Sciatic nerve (tissue), 2 donors: Measurements from ENCODE around the gene DCHS2. TPM values are rescaled to one million over a fixed set of nuclear protein-coding genes. Genes with fewer than 3 reads are reported as not detected.

Experiments
- ATAC-seq: fragments of 200-7000 bp; cut with Tn5 transposase; one replicate; pipeline ENCODE4 v1.9.1; 2020; ENCODE audit warnings: mild to moderate bottlenecking, moderate library complexity
- DNase-seq: peaks from one replicate; pipeline ENCODE4 v3.0.0-alpha.2; 2020; ENCODE audit warnings: low spot score
- intact Hi-C: fragments of 100-400 bp; cut with DNase I; formaldehyde crosslinking; loops from one replicate; pipeline ENCODE4 v1.14.2; 2022
- total RNA-seq: library from RNA; stranded (reverse); fragmentation: NEBNext Ultra II Directional; extraction: Animal tissue kit (Norgen Biotek cat#: 25700); gene quantifications from one replicate; pipeline ENCODE4 v1.2.1, GENCODE V29; 2021
- donor health status: DM: no; HTN: no; CAD: no.
- donor health status: DM: no; HTN: no; CAD: no.

The DCHS2 gene
- total RNA-seq, 1 donor from 2014 or later = not detected

DNA sequence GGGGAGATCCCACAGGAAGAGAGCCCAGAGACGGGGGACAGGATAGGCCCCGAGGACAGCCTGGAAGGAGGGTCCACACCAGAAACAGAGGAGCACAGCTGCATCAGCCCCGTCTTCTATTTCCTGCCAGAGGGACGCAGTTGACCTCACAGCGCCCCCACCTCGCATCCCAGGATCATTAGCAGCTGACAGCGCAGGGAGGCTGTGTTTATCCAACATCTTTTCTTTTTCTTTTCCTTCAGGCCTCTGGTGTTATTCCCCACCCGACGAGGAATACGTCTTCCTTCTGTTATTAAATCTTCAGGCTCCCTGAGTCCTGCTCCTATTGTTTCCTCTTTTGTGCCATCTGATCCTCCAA is 75.4 kb downstream of the DCHS2 start:
- ATAC-seq (peak; percentile 17), DNase-seq (no peak)
- intact Hi-C loops = no loop called here

DNA sequence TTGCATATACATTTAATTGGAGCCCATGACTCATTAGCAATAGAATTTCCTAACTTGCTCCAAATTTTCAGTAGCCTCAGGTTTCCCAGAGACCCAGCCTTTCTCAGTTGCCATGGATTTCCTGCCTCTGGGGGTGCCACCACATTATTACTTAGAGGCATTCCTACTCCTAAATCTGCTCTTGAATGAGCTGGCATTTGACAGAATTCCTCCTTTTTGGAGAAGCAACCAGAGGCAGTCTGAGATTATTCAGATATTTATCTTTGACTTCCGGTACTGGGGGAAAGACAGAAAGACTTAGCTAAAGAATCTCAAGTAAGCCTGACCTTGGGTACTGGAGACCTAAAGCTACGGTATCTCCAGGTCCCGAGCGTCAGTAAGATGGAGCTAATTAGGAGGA is 76.3 kb downstream of the DCHS2 start:
- intact Hi-C loops = no loop called here
- DNase-seq (no peak), ATAC-seq (no peak)

DNA sequence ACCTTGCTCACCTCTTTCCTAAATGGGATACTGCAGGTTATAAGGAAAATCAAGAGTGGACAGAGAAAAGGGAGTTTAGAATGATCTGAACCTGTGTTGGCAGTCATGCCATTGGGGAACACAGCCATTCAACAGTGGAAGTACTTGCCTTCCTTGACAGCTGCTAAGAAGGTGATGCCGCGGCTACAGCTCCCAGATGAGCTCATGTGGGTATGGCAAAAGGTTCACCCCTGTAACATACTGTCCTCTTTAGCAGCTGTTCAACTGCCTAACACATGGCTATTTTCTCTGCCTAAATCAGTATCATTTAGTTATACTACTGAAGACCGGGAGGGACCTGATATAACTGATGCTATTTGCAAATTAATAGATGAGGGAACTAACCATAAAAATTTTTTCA is 76.8 kb downstream of the DCHS2 start:
- intact Hi-C loops = no loop called here
- no peak for DNase-seq
- no peak for ATAC-seq

DNA sequence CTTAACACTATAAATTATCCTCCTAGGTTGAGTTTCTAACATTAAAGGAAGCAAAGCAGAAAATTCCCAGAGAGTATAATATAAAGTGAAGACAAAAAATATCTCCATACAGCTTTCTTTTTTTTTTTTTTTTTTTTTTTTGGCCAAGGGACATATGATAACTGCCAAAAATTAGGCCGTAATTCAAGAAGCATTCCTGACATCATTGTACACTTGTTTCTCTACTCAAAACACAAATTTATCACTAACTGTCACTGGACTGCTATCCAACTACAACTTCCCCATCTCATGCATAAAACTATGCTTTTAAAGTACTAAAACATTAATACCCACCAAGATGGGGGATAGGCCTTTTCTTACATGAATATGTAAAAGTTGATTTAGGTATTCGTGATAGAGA is 77.2 kb downstream of the DCHS2 start:
- ATAC-seq (no peak), DNase-seq (no peak)
- intact Hi-C loops = no loop called here

DNA sequence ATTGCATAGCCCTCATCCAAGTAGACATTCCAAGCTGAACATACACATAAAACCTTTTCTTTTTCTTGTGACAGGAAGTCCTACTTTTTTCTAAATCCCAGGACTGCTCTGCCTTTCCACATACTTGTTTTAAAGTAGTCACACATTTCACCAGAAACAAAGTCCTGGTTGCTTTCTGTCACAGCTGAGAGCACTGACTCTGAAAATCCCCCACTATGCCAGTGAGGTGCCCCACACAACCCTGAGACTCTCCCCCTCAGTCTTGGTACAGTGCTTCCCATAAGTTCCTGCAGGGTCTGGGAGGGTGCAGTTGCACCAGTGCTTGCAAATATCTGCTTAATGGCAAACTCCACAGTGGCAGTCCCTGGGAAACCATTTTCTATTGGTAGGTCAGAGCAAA is 84.2 kb downstream of the DCHS2 start:
- intact Hi-C loops = no loop called here
- no peak for DNase-seq
- ATAC-seq = no peak

DNA sequence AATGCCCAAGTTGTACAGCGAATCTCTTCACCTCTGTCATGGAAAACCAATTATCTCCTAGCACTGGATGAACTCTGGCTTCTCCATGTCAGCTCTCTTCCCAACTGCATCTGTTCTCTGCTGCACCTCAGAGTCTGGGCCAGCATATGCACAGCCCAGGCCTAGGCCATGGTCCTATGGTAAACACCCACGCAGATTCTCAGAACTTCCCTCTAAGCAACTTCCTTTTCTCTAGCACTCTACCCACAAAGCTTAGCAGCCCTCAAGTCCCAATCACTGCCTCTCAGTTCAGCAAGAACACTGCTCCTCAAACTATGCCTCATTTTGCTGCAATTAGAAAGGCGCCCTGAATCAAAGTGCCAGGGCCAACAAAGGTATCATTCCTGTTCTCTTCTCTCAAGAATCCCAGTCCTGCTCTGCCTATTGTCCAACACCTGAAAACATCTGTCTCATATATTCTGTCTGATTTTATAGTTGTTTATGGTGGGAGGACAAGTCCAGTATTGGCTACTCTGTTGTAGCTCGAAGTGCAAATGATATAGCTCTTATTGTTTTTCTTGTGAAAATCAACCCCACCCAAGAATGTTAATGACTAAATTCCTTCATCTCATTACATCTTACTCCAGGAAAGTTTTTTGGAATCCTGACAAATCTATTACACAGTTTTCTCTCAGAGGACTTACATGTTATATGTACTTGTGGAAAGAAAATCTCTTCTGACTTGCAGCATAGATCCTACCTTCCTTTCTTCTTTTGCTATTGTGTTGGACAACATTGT is 85.4 kb downstream of the DCHS2 start:
- ATAC-seq (no peak), DNase-seq (no peak)
- intact Hi-C loops = no loop called here

DNA sequence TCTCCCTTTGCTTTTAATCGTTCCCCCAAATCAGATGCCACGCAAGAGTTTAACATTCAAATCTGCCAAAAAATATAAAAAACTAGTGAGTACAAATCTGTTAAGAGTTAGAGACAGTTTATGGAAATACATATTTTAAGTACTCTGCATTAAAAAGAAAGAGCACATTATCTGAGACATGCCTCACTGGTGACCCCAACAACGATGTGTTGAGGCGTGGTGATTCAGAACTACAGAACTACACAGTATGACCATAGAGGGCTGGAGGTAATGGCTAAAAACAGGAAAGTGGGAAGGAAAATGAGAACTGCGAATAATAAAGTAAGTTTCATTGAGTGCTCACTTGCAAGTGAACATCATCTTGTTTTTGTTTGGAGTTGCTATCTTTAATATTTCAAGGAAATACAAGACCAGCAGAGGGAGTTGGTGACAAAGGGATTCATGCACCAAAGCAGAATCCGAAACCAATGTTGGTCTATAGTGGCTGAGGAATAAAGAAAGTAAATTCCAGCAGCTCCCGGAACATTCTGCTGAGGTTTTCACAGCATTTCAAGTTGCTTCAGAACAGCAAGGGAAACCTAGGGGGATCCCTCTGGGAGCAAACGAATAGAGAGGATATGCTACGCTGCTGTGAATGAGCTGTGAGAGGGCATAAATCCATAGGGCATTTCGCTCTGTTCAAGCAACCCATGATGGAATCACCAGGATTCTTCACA is 92.2 kb downstream of the DCHS2 start:
- DNase-seq = no peak
- ATAC-seq = peak; percentile 72
- intact Hi-C loops = no loop called here

DNA sequence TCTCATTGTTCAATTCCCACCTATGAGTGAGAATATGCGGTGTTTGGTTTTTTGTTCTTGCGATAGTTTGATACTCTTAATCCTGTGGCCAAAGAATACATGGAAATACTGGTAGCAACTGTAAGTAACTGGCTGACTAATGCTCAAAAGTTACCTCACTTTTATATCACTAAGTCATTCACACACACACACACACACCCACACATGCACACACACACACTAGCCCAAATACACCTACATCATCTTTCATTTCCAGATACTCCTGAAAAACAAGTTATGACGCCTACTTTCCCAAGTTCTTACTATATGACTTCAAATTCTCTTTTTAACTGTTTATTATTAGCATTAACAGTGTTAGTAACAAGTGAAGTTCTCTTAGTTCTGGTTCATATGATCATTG is 101.3 kb downstream of the DCHS2 start:
- no peak for ATAC-seq
- no peak for DNase-seq
- intact Hi-C loops = no loop called here

DNA sequence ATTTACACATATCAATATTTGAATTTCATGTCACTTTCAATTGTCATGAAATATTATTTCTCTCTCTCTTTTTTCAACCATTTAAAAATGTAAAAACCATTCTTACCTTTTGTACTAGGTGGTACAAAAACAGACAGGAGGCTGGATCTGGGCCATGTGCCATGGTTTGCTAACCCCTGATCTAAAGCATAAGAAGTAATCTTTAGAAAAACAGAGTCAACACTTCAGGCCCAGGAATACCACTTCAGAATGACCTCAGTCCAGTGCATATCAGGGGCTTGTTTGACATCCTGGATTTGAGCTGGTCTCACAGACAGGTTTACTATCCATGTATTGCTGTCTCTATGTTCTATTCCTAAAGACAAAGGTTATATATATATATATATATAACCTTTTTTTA is 102.5 kb downstream of the DCHS2 start:
- intact Hi-C loops = no loop called here

DNA sequence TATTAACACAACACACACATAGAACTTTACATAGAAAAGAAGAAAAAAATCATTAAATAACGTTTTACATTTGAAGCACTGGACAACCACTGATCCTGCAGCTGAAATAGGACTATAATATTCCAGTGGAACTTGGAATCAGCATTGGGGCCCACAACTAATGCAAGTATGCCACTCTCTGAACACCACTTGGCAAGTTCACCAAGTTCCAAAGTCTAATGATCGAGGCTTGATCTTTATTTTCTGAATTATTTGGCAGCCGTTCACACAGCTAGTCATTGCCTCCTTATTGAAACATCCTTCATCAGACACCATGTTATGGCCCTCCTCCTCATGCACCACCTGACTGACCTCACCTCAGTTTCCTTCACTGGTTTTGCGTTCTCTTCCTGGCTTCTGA is 107.6 kb downstream of the DCHS2 start:
- ATAC-seq = no peak
- intact Hi-C loops = no loop called here

More for the DNA sequence above, 102.5 kb downstream of the DCHS2 start:
- DNase-seq (no peak), ATAC-seq (no peak)

DNA sequence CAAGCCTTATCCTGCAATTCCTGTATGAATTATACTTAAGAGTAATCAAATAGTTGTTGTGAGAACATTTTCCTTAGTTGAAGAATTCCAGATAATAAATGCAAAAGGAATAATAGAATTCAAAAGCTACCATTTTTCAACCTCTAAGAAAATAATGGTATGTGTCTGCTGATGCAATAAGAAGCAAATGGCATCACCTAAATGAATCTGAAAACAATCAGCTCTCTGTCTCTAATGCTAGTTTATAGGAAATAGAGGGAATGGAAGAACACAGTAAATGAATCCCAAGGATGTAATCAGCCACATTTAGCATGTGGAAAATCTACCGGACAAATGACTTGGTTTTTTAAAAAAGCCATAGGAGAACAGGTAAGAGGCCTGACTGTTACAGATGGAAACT is 115.1 kb downstream of the DCHS2 start:
- intact Hi-C loops = no loop called here
- ATAC-seq (no peak), DNase-seq (no peak)

More for the DNA sequence above, 107.6 kb downstream of the DCHS2 start:
- no peak for DNase-seq

DNA sequence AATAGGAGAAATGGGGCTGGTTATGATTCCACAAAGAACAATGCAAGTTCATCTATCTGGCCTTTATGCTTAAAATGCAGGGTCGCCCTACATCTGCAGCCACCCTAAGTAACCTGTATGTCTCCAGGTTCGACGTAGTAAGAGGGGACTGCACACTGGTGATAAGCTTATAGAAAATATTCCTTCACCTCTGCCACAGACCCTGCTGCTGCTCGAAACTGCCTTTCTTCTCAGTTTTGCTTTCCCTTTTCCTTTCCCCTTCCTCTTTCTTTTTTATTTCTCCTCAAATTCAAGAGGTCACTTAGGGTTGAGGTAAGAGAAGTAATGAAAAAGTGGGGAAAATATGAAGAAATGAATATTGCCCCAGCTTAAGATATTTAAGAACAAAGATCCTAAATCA is 123.5 kb downstream of the DCHS2 start:
- no peak for DNase-seq
- no peak for ATAC-seq
- intact Hi-C loops = no loop called here

DNA sequence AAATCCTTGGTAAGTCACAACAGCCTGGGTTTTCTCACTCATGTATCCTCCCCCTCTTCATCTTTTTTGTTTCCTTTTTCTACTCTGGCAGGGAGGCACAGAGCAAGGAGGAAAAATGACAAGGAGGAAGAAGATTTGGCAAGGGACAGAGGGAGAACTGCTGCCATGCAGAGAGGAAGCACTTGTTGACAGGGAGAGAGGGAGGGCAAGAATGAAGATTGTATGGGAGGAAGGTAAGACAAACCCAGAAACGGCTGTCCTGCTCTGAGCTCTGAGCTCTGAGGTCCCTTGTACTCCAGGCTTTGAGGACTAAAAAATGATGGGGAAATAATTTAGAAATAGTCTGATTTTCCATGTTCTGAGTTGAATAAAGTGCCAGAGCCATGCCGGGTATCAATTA is 123.9 kb downstream of the DCHS2 start:
- ATAC-seq = no peak
- intact Hi-C loops = no loop called here
- DNase-seq = no peak

DNA sequence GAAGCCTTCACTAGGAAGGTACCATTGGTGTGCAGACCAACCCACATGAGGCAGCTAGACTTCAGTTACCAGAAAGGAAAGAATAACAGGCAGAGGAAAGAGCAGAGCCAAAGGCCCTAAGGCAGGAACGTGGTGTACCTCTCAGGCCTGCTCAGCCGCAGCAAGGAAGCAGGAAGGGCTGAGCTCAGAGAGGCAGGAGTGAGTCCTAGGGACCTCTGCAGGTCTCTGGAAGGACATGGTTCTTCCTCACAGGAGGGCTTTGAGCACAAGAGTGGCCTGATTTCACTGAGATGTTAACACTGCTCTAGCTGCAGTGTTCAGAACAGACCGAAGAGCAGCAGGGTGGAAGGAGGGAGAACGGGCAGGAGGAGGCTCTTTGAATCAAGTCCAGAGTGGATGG is 124.6 kb downstream of the DCHS2 start:
- ATAC-seq (no peak), DNase-seq (no peak)
- intact Hi-C loops = no loop called here

DNA sequence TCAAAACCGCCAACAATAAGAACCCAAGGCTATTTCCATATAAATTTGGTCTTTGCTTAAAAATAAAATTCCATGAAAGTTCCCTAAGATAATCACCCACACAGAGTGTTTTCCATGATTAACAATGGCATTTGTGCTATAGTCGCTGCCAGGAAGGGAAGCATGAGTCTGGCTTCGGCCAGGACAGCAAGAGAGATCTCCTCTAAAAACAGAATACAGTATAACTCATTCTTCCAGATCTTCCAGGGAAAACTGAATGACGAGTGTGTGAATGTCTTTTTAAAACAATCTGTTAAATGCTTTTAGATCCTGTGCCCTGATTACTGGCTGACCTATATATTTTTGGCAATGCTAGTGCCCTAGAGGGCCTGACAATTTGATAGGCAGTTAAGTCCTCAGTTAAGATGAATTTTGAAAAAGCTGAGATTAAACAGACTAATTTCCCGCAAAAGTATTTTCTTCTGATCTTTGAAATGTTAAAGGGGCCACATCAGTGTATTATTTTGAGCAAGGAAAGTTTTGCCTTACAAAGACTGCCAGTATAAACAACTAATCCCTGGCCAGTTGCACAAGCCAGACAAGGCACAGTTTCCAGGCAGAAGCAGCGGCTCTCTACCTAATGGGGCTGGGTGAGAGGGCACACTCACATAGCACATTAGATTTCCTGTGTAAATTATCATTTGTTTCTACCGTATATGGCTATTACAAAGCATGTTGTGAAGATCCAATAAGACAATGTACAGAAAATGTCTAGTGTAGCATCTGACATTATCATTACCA is 127.3 kb downstream of the DCHS2 start:
- ATAC-seq (peak; percentile 93), DNase-seq (no peak)
- intact Hi-C loops = no loop called here

DNA sequence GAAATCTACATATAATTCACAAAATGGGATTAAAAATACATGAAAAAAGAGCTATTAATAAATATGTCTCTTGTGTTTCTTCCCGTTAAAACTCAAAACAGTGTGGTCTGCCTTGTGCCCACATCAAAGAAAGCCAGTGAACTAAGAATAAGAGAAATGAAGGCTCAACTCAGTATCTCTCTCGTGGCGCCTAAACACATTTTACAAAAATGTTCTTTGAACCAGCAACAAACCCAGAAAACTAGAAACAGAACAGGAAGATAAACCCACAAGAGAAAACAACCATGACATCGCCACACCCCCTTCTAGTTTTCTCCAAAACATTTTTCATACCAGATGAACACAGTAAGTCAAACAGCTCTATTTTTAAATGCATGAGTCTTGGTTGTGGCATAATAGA is 130.1 kb downstream of the DCHS2 start:
- intact Hi-C loops = no loop called here
- DNase-seq (no peak), ATAC-seq (no peak)

DNA sequence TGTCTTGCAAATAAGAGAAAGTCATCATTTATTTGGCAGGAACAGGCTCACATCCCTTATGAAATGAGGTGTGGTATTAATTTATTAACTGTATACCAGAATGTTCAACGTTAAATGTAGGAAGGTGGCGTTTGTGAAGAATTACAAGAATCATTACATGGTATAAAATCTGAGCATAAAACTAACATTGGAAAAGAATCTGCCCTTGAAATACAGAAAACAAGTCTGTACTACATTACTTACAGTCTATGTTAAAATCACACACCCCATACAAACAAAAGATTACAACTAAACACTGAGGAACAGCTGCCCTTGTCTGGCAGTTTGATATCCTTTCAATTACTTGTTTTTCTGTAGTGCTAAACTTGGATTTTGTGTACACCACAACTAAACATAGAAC is 131.1 kb downstream of the DCHS2 start:
- DNase-seq (no peak), ATAC-seq (no peak)
- intact Hi-C loops = no loop called here

DNA sequence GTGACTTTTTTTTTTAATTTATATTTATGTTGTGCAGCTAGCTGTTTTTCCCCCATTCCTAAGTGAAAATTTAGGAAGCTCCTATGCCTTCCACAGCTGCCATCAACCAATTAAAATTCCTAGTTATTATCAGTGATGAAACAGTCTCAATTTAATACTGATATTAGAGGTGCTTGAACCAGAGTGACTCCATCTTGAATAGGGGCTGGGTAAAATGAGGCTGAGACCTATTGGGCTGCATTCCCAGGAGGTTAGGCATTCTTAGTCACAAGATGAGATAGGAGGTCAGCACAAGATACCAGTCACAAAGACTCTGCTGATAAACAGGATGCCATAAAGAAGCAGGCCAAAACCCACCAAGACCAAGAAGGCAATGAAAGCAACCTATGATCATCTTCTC is 136.7 kb downstream of the DCHS2 start:
- no peak for ATAC-seq
- no peak for DNase-seq
- intact Hi-C loops = no loop called here

DNA sequence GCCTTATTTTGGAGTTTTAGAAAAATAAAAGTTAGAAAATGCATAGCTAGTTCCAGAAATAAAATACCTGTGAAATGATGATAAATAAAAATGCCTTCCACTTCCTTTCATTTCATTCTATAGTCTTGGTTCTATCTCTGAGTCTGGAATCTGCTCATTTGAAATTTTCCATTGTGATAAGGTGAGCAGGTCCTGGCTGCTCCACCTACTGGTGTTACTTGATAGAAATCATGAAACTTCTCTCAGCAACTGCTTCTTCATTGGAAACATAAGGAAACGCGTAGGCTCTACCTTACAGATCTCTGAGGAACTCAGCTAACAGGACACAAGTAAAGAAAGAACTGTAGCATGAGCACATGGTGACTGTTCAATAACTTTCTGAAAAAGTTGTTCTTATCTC is 141.8 kb downstream of the DCHS2 start:
- intact Hi-C loops = no loop called here

DNA sequence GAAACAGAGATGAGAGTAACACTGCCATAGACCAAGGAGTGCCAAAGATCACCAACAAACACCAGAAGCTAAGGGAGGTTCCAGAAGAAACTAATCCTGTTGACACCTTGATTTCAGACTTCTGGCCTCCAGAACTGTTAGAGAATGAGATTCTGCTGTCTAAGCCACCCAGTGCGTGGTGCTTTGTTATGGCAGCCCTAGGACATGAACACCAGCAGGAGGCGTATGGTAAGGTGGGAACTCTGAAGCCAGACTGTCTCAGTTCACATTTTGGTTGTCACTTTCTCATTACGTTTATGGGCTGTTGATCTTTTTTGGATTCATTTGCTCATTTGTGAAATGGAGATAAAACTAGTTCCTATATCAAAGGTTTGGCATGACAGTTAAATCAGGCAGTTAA is 142.9 kb downstream of the DCHS2 start:
- intact Hi-C loops = no loop called here
- ATAC-seq (no peak), DNase-seq (no peak)

More for the DNA sequence above, 141.8 kb downstream of the DCHS2 start:
- no peak for ATAC-seq
- DNase-seq = no peak
